GM12878 (cell line): ENCODE data around the gene SH2D3A. TPM values are rescaled to one million over a fixed set of nuclear protein-coding genes. Genes with fewer than 3 reads are reported as not detected.
A peak's percentile ranks its signal among the peaks of the same experiment; 100 is the strongest.

Source experiments
- ATAC-seq: fragments of 200-7000 bp; cut with Tn5 transposase; 3 replicates; pipeline ENCODE4 v1.9.1; 2020; ENCODE audit warnings: mild to moderate bottlenecking, moderate library complexity
- Bru-seq: library from RNA; stranded (reverse); fragments of 400-500 nt; gene quantifications from one replicate; lab custom pipeline; 2021; lab: Mats Ljungman, UMichigan
- BruChase-seq, 2 experiments: library from RNA; stranded (reverse); fragments of 400-500 nt; gene quantifications; one replicate each; lab custom pipeline; 2021; lab: Mats Ljungman, UMichigan
- BruUV-seq: library from RNA; stranded (reverse); fragments of 400-500 nt; replicated peaks from 2 replicates; lab custom pipeline; 2021; lab: Mats Ljungman, UMichigan
- CTCF ChIA-PET: fragments of 300-600 bp; sonication (Branson Sonifier 250); formaldehyde crosslinking; extraction: SDS; loops from one replicate; lab custom pipeline; 2021; ENCODE audit warnings: inconsistent platforms; lab: Yijun Ruan, JAX
- POLR2A ChIA-PET: fragments of 350-600 bp; formaldehyde crosslinking; extraction: SDS; loops from one replicate; lab custom pipeline; 2021; ENCODE audit warnings: inconsistent platforms; lab: Charles Lee
- RAD21 ChIA-PET: fragments of 300-600 bp; sonication (Branson Sonifier 250); formaldehyde crosslinking; loops from one replicate; lab custom pipeline; 2023; ENCODE audit warnings: antibody characterized with exemption; ENCODE audit not compliant: unreplicated experiment; lab: Charles Lee
- SMC1A ChIA-PET: fragments of 300-600 bp; sonication (Branson Sonifier 250); formaldehyde crosslinking; loops from one replicate; lab custom pipeline; 2023; ENCODE audit not compliant: unreplicated experiment, uncharacterized antibody; lab: Charles Lee
- DNase-seq: peaks from one replicate; pipeline ENCODE4 v3.0.0-alpha.2; 2011; ENCODE audit warnings: low read depth, low spot score
- FAIRE-seq: peaks from 3 replicates; lab custom pipeline; 2011; peaks lifted over from hg19 to GRCh38; lab: Jason Lieb, UNC
- H2AFZ ChIP-seq: 2 replicates; pipeline ENCODE4 v1.6.0; 2011; ENCODE audit warnings: low read depth, low read length, control low read depth; ENCODE audit not compliant: control insufficient read depth
- H3K27ac ChIP-seq: 2 replicates; pipeline ENCODE4 v1.5.1; 2011; ENCODE audit warnings: control low read depth; ENCODE audit not compliant: control insufficient read depth, insufficient read depth
- H3K27me3 ChIP-seq, 2 experiments: replicated peaks in 1 of 2; 2 replicates each; pipeline versions ENCODE4 v1.6.0 to v1.6.1; 2011; ENCODE audit warnings: low read length in 1 of 2; ENCODE audit not compliant: control insufficient read depth in 2 of 2, insufficient read depth in 2 of 2
- H3K36me3 ChIP-seq, 2 experiments: 2 replicates each; pipeline ENCODE4 v1.5.1; 2011; ENCODE audit warnings: low read length in 1 of 2; ENCODE audit not compliant: control insufficient read depth in 2 of 2, insufficient read depth in 2 of 2
- H3K4me1 ChIP-seq: 2 replicates; pipeline ENCODE4 v1.6.1; 2011; ENCODE audit warnings: mild to moderate bottlenecking, low read length, moderate library complexity, mixed read lengths; ENCODE audit not compliant: control insufficient read depth, insufficient read depth
- H3K4me2 ChIP-seq: 2 replicates; pipeline ENCODE4 v1.6.0; 2011; ENCODE audit warnings: control low read depth; ENCODE audit not compliant: control insufficient read depth, insufficient read depth
- H3K4me3 ChIP-seq: fragments of 200-600 bp; sonication (generic); 2 replicates; pipeline ENCODE4 v1.5.1; 2016
- H3K79me2 ChIP-seq: 2 replicates; pipeline ENCODE4 v1.6.0; 2011; ENCODE audit warnings: low read length; ENCODE audit not compliant: control insufficient read depth, insufficient read depth
- H3K9ac ChIP-seq: 2 replicates; pipeline ENCODE4 v1.8.0; 2011; ENCODE audit warnings: low read length, control low read depth, mixed read lengths; ENCODE audit not compliant: control insufficient read depth, insufficient read depth
- H3K9me3 ChIP-seq: replicated peaks from 3 replicates; pipeline ENCODE4 v1.5.1; 2011; ENCODE audit warnings: mild to moderate bottlenecking, low read length; ENCODE audit not compliant: control insufficient read depth, insufficient read depth
- H4K20me1 ChIP-seq: 2 replicates; pipeline ENCODE4 v1.6.0; 2011; ENCODE audit not compliant: control insufficient read depth, insufficient read depth
- BCLAF1 ChIP-seq: fragments of 450-650 bp; IDR thresholded peaks from 2 replicates; pipeline ENCODE4 v1.6.1; 2017; ENCODE audit warnings: antibody characterized with exemption, mild to moderate bottlenecking, moderate library complexity
- HSF1 ChIP-seq: fragments of 150-350 bp; IDR thresholded peaks from 2 replicates; pipeline ENCODE4 v1.6.1; 2014; ENCODE audit warnings: mild to moderate bottlenecking, low read depth, low read length
- IKZF1 ChIP-seq: fragments of 450-650 bp; conservative IDR thresholded peaks from 2 replicates; pipeline ENCODE4 v1.6.1; 2017; ENCODE audit warnings: antibody characterized with exemption, mild to moderate bottlenecking
- IKZF2 ChIP-seq, 2 experiments: fragments of 450-650 bp; IDR thresholded peaks; 2 replicates each; pipeline ENCODE4 v1.6.1; 2017; ENCODE audit warnings: mild to moderate bottlenecking in 2 of 2, moderate library complexity in 2 of 2
- JUND ChIP-seq: IDR thresholded peaks from 2 replicates; pipeline ENCODE4 v1.6.1; 2012; ENCODE audit warnings: low read depth, mild to moderate bottlenecking, low read length, improper control_type of control experiment, moderate library complexity
- KAT2A ChIP-seq: conservative IDR thresholded peaks from 2 replicates; pipeline ENCODE4 v1.6.1; 2011; ENCODE audit warnings: low read depth, low read length; ENCODE audit not compliant: control insufficient read depth
- NBN ChIP-seq: fragments of 450-650 bp; IDR thresholded peaks from 2 replicates; pipeline ENCODE4 v1.6.1; 2016
- POLR2A ChIP-seq: IDR thresholded peaks from 2 replicates; pipeline ENCODE4 v1.6.1; 2011; ENCODE audit warnings: low read depth, mild to moderate bottlenecking, low read length
- SMAD1 ChIP-seq: fragments of 450-650 bp; IDR thresholded peaks from 2 replicates; pipeline ENCODE4 v1.6.1; 2018; ENCODE audit warnings: mild to moderate bottlenecking, low read depth; ENCODE audit not compliant: partially characterized antibody
- SMARCA5 ChIP-seq: fragments of 450-650 bp; IDR thresholded peaks from 2 replicates; pipeline ENCODE4 v1.6.1; 2017; ENCODE audit warnings: mild to moderate bottlenecking
- ZSCAN29 ChIP-seq: fragments of 450-650 bp; IDR thresholded peaks from 2 replicates; pipeline ENCODE4 v1.6.1; 2017; ENCODE audit warnings: mild to moderate bottlenecking, moderate library complexity
- WGBS: methylation state at CpG from one replicate; pipeline ENCODE4 v1.1.6; 2016; ENCODE audit warnings: low lambda C conversion rate; ENCODE audit not compliant: insufficient replicate concordance, insufficient coverage; ENCODE audit errors: missing lambda C conversion rate; 5-methylcytosine and 5-hydroxymethylcytosine counted together
- in situ Hi-C: fragments of 300-500 bp; cut with MboI; formaldehyde crosslinking; loops from 9 replicates; pipeline ENCODE4 v1.14.3; 2018; ENCODE audit warnings: mixed read lengths
- intact Hi-C: fragments of 100-400 bp; cut with micrococcal nuclease; formaldehyde crosslinking; loops from one replicate; pipeline ENCODE4 v1.14.2; 2022; ENCODE audit not compliant: unreplicated experiment
- long read RNA-seq, 2 experiments: library from polyadenylated mRNA; unstranded; transcript quantifications; one replicate each; pipeline ENCODE4 v2.0.0, GENCODE V29; 2019 to 2020
- polyA minus RNA-seq, 3 experiments: library from RNA; depleted of rRNA, polyadenylated mRNA; stranded (reverse); fragments of >200 nt; gene quantifications; 2 replicates each; pipeline ENCODE4 v1.2.3, GENCODE V29; 2011
- polyA plus RNA-seq, 11 experiments: library from polyadenylated mRNA; depleted of rRNA in 4 of 11; unstranded in 6 of 11; stranded (reverse) in 5 of 11; fragments of >200 nt; fragmentation: Nextera tagmentation in 4 of 11; fragmentation: Illumina TruSeq in 1 of 11; extraction: Ambion mirVana in 4 of 11; extraction: Trizol in 1 of 11; gene quantifications; 1 replicate in 1 of 11; 2 replicates in 10 of 11; pipeline versions ENCODE4 v1.2.1 to v1.2.3, GENCODE V29; 2011 to 2016; ENCODE audit warnings: inconsistent platforms in 2 of 11, missing spikeins in 2 of 11, low read depth in 1 of 11
- total RNA-seq, 4 experiments: library from RNA; depleted of rRNA in 3 of 4; stranded (reverse); fragments of >200 nt in 3 of 4; fragmentation: Illumina TruSeq in 1 of 4; extraction: Trizol in 1 of 4; gene quantifications; 2 replicates each; pipeline versions ENCODE4 v1.2.1 to v1.2.3, GENCODE V29; 2013 to 2021
- TF ChIP-seq, protein P1 (sequence below): IDR thresholded peaks from 2 replicates; pipeline ENCODE4 v1.6.1; 2012; ENCODE audit warnings: low read depth, low read length, improper control_type of control experiment

The SH2D3A gene
- 22.3 and 28.0 TPM in 2 replicates for total RNA-seq (2013; cell fraction: nucleolus; rRNA removed)
- 16.8 and 20.6 TPM in 2 replicates for total RNA-seq (2014; rRNA removed)
- 6.0 and 8.7 TPM in 2 replicates for total RNA-seq (2014; rRNA removed; fragmentation: Illumina TruSeq; extraction: Trizol)
- 18.8 and 20.6 TPM in 2 replicates for total RNA-seq (2021)
- polyA plus RNA-seq (2011; ENCODE audit: low read depth) = 3.4 TPM
- polyA plus RNA-seq (2011; rRNA removed) = 4.9 and 6.6 TPM in 2 replicates
- polyA plus RNA-seq (2011; cell fraction: cytosol; rRNA removed) = 9.7 and 13.5 TPM in 2 replicates
- 23.6 and 26.4 TPM in 2 replicates for polyA plus RNA-seq (2011; cell fraction: nucleus; rRNA removed)
- polyA plus RNA-seq (2012) = 9.2 and 9.4 TPM in 2 replicates
- 3.4 and 7.7 TPM in 2 replicates for polyA plus RNA-seq (2014; fragmentation: Illumina TruSeq; extraction: Trizol)
- polyA plus RNA-seq (2014; fragmentation: Nextera tagmentation; extraction: Ambion mirVana) = 1 to 10 TPM in 1 of 2 experiments, under 1 TPM in 1; 0.77 to 1.4 TPM
- polyA plus RNA-seq (2014; rRNA removed) = 24.4 and 24.7 TPM in 2 replicates
- 10 to 100 TPM; 10.3 to 12.9 TPM for polyA plus RNA-seq (2016; fragmentation: Nextera tagmentation; extraction: Ambion mirVana)
- polyA minus RNA-seq (2011; rRNA and poly(A)+ RNA removed) = 5.2 and 14.0 TPM in 2 replicates
- polyA minus RNA-seq (2011; cell fraction: cytosol; rRNA and poly(A)+ RNA removed) = 2.8 and 4.4 TPM in 2 replicates
- 12.5 and 12.8 TPM in 2 replicates for polyA minus RNA-seq (2011; cell fraction: nucleus; rRNA and poly(A)+ RNA removed)
- percentile 57 among the genes with signal in this experiment for Bru-seq, nascent RNA
- BruChase-seq, experiment 1, labeled RNA remaining after a 6-hour chase = percentile 51 among the genes with signal in this experiment
- percentile 49 among the genes with signal in this experiment for BruChase-seq, experiment 2, labeled RNA remaining after a 2-hour chase
- long read RNA-seq, experiment 1, partial matches to known transcripts = 1 of 5 reads
- long read RNA-seq, experiment 1, other reads (novel, unspliced or antisense) = 2 of 5 reads
- long read RNA-seq, experiment 2, partial matches to known transcripts = 1 of 1 reads
- long read RNA-seq, experiment 2, other reads (novel, unspliced or antisense) = 0 of 1 reads

GRCh38 chr19:6767357-6768235, at the start of gene SH2D3A:
Gene SH2D3A, minus strand, starts transcription at chr19:6767435. Its CDS starts 3,687 bp downstream, at chr19:6763748.
- H3K36me3 ChIP-seq = no peaks in the 10 kb centered on the region
- no peaks in the 10 kb centered on the region for H4K20me1 ChIP-seq
- H3K27me3 ChIP-seq = no peaks in the 10 kb centered on the region
- POLR2A ChIA-PET = interaction anchor here (0.5 to 3.0 kb wide), 10 partner anchors 12 to 869 kb away, joined by 3 to 19 read pairs (median 4); partner anchors contain the start of genes ALKBH7 and GPR108
- peak within 1 kb of the TSS; percentile 85 for H3K4me3 ChIP-seq
- peak within 1 kb of the TSS; percentile 76 for H3K9ac ChIP-seq
- under 1% methylated on average over 47 of the region's 47 CpGs for WGBS
- peaks cover 23% of the 10 kb centered on the region for H3K4me1 ChIP-seq
- RAD21 ChIA-PET = interaction anchor here (0.6 to 8.3 kb wide), 9 partner anchors 29 to 385 kb away, joined by 3 to 98 read pairs (median 5); partner anchors contain the start of gene GPR108
- SMC1A ChIA-PET = interaction anchor here (0.9 to 4.0 kb wide), 10 partner anchors 10 to 718 kb away, joined by 3 to 37 read pairs (median 4); partner anchors contain the start of genes GPR108 and ZNF557
- peak; percentile 95 for FAIRE-seq
- peak within 1 kb of the TSS; percentile 96 for H3K4me2 ChIP-seq
- H3K9me3 ChIP-seq = no peaks in the 10 kb centered on the region
- peaks cover 10% of the 10 kb centered on the region for H3K79me2 ChIP-seq
- peak within 1 kb of the TSS; percentile 92 for H2AFZ ChIP-seq
- no TSS peak for BruUV-seq
- intact Hi-C loops (loop anchor here (2.0 to 5.0 kb wide), 3 partner anchors 29 to 251 kb away; partner anchors contain the start of genes CD70 and TRIP10), in situ Hi-C loops (no loop called here)
- peak; percentile 79 for ATAC-seq
- peak within 1 kb of the TSS; percentile 83 for H3K27ac ChIP-seq
- CTCF ChIA-PET = interaction anchor here (0.9 to 7.3 kb wide), 8 partner anchors 11 to 578 kb away, joined by 3 to 79 read pairs (median 10); partner anchors contain the start of genes DENND1C and GPR108
- peak; percentile 92 for DNase-seq
- TF ChIP-seq SMAD1 = peak; percentile 48
- TF ChIP-seq IKZF1 = peak; percentile 70
- TF ChIP-seq, protein P1, sequence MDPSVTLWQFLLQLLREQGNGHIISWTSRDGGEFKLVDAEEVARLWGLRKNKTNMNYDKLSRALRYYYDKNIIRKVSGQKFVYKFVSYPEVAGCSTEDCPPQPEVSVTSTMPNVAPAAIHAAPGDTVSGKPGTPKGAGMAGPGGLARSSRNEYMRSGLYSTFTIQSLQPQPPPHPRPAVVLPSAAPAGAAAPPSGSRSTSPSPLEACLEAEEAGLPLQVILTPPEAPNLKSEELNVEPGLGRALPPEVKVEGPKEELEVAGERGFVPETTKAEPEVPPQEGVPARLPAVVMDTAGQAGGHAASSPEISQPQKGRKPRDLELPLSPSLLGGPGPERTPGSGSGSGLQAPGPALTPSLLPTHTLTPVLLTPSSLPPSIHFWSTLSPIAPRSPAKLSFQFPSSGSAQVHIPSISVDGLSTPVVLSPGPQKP = no peak
- TF ChIP-seq HSF1 = no peak
- no peak; the same call in 1 of the 2 replicates for TF ChIP-seq SMARCA5
- peak; percentile 70; the same call in 1 of the 2 replicates for TF ChIP-seq POLR2A
- TF ChIP-seq ZSCAN29 = no peak
- no peak for TF ChIP-seq KAT2A
- peak; percentile 48 to 53; a peak in 3 of 4 replicates for TF ChIP-seq IKZF2 (IDR thresholded peaks at IDR 0.05)
- TF ChIP-seq JUND = no peak
- TF ChIP-seq NBN = peak; percentile 71; the same call in 1 of the 2 replicates
- TF ChIP-seq BCLAF1 = no peak
